RKO (cell line): ENCODE measurements around the gene PHF19.

Experiments used
- DNase-seq: peaks from one replicate; pipeline ENCODE4 v3.0.0-alpha.2; 2016; ENCODE audit warnings: low spot score

The PHF19 gene

GRCh38 chr9:120913647-120914264 is 36.8 kb upstream of the PHF19 start:
- no peak for DNase-seq

- no peak for DNase-seq
These were observed 36.1 kb upstream of the PHF19 start for GRCh38 chr9:120912958-120913646.

- no peak for DNase-seq
These were observed 34.4 kb upstream of the PHF19 start for GRCh38 chr9:120911295-120911837.

GRCh38 chr9:120910643-120911042 is 33.7 kb upstream of the PHF19 start:
- DNase-seq: peak; percentile 38

- DNase-seq: peak; percentile 52
These were observed 32.9 kb upstream of the PHF19 start for GRCh38 chr9:120909904-120910303.

GRCh38 chr9:120905315-120906164 is 28.6 kb upstream of the PHF19 start:
- no peak for DNase-seq

GRCh38 chr9:120904978-120905301 is 28.0 kb upstream of the PHF19 start:
- DNase-seq: no peak

- DNase-seq: no peak
These were observed 27.3 kb upstream of the PHF19 start for GRCh38 chr9:120904061-120904977.

- DNase-seq: no peak
These were observed 25.9 kb upstream of the PHF19 start for GRCh38 chr9:120902569-120903535.

GRCh38 chr9:120901755-120902568 is 25.0 kb upstream of the PHF19 start:
- no peak for DNase-seq

GRCh38 chr9:120900824-120901223 is 23.8 kb upstream of the PHF19 start:
- DNase-seq: no peak

- no peak for DNase-seq
These were observed 22.6 kb upstream of the PHF19 start for GRCh38 chr9:120899490-120900068.

GRCh38 chr9:120898396-120898795 is 21.4 kb upstream of the PHF19 start:
- DNase-seq: no peak

GRCh38 chr9:120895951-120896350 is 19.0 kb upstream of the PHF19 start:
- no peak for DNase-seq

- DNase-seq: no peak
These were observed 17.5 kb upstream of the PHF19 start for GRCh38 chr9:120894321-120895148.

GRCh38 chr9:120893611-120894307 is 16.8 kb upstream of the PHF19 start:
- DNase-seq: no peak

GRCh38 chr9:120892748-120893610 is 16.0 kb upstream of the PHF19 start:
- DNase-seq: peak; percentile 89
